Forelimb muscle (tissue), 1 donor: ENCODE results near the gene CHP1. TPM values are rescaled to one million over a fixed set of nuclear protein-coding genes. Genes with fewer than 3 reads are reported as not detected.
A peak's percentile ranks its signal among the peaks of the same experiment; 100 is the strongest.
"Not testable (repeated sequence)": the region's sequence is repeated elsewhere in the genome, so short reads cannot be mapped to it uniquely, and the experiment has no call there.

ENCODE experiments used
- DNase-seq: peaks from one replicate; pipeline ENCODE4 v3.0.0-alpha.2; 2013; ENCODE audit warnings: low read depth
- polyA plus RNA-seq: library from polyadenylated mRNA; unstranded; fragments of 120-200 nt; gene quantifications from one replicate; pipeline ENCODE4 v1.2.1, GENCODE V29; 2013; ENCODE audit not compliant: insufficient read length

CHP1 gene
- 58.8 TPM for polyA plus RNA-seq

DNA sequence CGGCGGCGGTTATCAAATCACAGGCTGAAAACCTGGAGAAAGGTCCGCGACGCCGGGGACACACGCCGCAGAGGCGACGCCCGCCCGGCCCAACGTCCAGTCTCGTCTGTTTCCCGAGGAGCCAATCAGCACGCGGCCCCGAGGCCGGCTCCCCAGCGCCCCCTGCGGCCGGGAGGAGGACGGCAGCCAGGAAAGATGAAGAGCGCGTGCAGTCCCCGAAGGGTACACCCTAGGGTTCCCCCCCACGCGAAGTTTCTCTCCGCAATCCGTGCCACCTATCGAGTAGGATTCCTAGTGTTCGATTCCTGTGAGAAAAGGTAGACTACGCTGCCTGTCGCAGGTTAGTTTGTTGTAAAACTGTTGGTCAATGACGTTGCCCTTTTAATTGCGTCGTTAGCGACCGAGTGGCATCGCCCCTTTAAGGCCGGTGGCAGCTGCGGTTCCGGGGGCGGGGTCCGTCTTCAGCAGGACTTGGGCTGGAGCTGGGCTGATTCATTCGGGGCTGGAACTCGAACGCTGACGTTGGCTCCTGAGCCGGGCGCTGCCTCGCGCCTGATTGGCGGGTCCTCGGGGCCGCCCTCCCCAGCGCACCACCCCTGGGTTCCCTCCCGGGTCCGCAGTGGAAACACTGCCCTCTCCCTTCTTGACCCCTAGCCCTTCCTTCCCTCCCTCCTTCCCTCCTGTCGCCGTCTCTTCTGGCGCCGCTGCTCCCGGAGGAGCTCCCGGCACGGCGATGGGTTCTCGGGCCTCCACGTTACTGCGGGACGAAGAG, at the start of gene CHP1, which contains the start of gene EXD1:
Gene CHP1 (plus strand): TSS at position 619 of the 772 bp plus-strand sequence. CDS start 115 bp downstream, at position 734.
Gene EXD1 (minus strand): TSS at position 108 of the 772 bp plus-strand sequence. CDS start 4,182 bp downstream, outside the sequence.
- peak; percentile 93 for DNase-seq

DNA sequence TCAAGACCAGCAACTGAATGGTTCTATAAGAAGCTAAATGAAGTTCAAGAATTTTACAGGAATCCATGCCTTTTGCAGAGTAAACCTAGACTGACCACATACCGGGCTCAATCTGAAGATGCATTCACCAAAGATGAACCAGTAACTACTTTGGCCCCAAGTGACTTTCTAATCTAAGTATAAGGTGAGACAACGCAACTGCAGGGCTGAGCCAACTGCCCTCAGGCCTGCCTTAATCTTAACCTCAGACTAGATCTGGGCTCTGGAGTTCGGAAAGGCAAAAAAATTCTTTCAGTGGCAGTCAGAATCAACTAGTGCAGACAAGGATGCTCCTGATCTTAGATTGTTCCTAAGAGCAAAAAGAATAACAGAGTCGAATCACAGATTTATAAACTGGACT, 48.8 kb upstream of the CHP1 start:
- no peak for DNase-seq

DNA sequence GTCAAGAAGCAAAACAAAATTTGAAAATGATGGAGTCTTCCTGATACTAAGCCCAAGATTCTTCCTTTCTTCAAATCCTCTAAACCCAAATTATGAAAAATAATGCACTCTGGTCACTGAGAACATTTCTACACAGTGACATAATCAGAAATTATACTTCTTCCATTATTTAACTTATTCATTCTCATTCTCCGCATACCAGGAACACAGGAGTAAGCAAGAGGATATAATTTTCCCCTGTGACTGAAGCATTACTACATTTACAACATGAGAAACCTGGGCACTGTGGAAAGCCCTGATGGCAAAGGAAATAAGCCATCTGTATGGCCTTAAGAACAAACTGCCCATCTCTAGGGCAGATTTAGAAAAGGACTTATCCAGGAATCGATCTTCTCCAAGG, 47.5 kb upstream of the CHP1 start:
- no peak for DNase-seq

DNA sequence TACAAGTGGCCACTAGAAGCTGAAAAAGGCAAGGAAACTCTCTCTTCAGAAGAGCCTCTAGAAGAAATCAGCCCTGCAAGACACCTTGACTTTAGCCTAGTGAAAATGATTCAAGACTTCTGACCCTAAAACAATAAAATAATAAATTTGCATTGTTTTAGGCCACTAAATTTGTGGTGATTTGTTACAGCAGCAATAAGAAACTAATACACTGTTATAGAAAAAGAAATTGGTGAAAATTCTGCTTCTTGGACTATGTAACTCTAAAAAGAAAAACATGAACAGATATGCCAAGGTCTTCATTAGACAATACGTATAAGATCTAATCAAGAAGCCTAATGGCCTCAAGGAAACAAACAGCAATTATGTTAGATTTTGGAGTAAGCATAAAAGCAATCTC, 36.6 kb upstream of the CHP1 start:
- no peak for DNase-seq

DNA sequence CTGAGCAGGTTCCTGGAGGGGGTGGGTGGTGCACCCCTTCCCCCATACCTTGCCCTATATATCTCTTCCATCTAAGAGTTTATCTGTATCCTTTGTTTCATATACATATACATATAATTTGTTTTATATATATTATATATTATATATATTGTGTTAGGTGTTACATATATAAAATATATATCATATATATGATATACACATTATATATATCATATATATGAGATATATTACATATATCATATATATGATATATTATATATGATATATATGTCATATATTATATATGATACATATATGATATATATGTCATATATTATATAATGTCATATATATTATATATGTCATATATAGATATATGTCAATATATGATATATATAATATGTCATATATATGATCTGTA, 31.6 kb upstream of the CHP1 start:
- no peak for DNase-seq

DNA sequence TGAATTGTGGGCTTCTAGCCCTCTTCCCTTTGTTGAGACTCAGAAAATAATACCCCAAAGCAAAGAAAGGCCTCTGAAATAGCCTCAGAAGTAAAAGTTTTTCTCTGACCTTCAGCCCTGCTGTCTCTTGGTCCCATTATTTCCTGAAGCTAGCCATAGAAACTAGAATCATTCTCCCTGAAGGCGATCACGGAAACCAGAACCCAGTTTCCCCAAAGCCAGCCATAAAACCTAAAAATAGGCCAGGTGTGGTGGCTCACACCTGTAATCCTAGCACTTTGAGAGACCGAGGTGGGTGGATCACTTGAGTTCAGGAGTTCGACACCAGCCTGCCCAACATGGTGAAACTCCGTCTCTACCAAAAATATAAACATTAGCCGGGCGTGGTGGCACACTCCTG, 27.7 kb upstream of the CHP1 start:
- no peak for DNase-seq

DNA sequence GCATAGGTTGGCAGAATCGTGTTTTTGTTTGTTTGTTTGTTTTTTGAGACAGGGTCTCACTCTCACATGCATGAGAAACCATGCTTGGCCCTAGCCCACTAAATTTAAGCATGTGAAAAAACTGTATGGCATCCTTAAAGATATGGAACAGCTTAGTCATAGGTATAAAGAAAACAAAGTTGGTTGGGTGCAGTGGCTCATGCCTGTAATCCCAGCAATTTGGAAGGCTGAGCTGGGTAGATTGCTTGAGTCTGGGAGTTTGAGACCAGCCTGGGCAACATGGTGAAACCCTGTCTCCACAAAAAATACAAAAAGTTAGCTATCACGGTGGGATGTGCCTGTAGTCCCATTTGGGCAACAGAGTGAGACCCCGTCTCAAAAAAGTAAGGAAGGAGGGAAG, 25.8 kb upstream of the CHP1 start:
- no peak for DNase-seq

DNA sequence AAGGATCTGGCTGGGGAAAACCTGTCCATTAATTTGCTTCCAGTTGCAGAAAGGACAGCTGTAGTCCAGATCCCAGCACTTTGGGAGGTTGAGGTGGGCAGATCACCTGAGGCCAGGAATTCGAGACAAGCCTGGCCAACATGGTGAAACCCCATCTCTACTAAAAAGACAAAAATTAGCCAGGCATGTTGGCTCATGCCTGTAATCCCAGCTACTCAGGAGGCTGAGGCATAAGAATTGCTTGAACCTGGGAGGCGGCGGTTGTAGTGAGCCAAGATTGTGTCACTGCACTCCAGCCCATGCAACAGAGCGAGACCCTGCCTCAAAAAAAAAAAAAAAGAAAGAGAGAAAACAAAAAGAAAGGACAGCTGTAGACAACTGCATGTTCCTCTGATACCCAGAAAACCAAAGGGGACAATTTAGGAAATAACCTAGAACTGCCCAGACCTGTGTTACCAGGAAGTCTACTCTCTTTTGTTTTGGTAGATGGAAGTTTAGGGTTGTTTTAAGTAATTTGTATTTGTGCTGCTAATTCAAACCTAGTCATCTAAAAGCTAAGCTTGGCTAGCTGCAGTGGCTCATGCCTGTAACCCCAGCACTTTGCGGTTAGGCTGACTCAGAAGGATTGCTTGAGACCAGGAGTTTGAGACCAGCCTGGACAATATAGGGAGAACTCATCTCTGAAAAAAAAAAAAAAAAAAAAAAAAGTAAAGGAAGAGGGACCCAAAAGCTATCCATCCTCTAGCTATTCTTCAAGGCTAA, 23.2 kb upstream of the CHP1 start:
- no peak for DNase-seq

DNA sequence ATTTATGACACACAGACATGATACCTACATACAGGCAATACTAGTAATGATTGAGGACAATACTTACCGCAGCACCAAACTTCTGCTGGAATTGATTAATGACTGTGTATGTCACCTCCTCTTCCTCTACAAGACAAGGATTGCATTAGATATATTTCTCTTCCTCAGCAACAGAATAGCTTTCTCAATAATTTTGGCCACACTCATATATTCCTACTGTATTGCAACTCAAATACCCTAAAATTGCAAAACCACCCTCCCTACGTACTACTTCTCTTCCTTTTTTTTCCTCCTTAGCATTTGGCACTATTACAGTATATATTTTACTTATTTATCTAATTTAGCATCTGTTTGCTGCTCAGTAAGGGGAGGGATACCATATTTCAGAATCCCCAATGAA, 15.4 kb upstream of the CHP1 start:
- no peak for DNase-seq

DNA sequence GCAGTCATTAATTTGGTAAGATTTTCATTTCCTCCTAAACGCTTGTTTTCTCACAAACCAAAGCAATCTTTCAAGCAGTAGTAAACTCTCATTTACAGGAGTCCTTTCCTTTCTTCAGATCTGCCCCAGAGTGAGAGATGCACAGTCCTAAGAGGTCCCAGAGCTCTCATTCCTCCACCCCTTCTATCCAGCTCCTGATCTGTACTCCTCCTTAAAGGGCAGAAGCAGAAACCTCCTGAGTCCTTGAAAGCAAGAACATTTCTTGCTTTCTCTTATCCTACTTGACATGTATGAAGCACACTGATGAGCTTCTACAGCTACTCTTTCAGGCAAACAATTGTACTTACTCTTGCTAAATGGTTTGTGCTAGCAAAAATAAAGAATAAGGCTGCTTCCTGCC, 12.2 kb upstream of the CHP1 start:
- no peak for DNase-seq

DNA sequence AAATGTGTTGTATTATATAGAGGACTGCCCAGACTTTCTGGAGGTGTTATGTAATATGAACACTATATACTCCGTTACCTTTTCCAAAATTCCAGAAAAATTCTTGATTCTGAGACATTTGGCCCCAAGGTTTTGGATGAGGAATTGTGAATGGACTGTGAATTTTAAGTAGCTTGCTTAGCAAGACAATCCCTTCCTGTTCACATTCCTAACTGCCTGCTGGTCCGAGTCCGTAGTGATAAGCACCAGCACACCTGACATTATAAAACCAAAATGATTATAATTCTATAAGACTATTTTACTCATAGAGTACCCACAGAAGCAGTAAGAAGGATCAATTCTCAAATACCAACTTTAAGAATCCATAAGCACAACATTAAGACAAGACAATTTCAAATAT, 11.7 kb upstream of the CHP1 start:
- no peak for DNase-seq

DNA sequence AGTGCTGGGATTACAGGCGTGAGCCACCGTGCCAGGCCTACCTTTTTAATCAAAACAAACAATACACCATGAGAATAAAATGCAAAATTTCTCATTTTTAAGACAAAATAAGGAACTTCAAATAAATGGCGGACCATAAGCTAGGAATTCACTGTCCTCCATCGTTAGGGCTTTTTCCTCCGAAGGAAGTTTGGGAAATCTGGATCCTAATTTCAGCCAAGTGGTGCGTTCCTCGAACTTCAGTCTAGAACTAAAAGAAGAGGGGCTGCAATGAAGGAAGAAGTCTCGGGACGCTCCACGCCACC, 771 bp upstream of the CHP1 start:
- no peak for DNase-seq

DNA sequence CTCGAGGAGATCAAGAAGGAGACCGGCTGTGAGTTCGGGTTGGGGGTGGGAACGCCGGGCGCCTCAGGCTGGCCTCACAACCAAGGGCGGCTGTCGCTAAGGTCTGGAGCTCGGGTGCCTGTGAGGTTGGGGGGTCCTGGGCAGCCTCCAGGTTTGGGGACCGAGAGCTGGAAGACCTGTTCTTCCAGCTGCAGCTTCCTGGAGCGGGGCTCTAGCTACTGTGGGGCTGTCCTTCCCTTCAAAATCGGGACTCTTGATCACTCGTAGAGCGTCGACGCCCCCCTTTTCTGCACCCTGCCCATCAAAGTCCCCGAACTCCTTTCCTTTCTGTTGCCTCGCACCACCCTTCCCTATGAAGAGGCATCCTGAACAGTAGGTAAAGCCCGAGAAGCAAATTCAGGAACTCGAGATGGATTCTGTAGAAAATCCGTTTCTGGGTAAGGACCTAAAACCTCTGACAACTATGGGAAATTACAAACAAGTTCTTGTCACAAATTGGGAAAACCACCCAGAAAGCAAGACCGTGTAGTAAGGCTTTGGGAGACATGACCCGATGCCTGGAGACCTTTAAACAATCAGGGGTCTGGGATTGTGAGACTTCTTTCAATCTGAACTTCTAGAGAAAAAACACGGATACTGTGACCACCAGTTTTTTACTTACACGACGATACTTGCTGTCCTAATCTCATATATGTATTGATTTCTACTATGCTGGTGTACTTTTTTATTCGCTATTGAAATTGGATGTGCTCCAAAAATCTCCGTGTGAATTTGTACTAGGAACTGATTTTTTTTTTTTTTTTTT, 556 bp downstream of the CHP1 start:
- peak; percentile 17 for DNase-seq

DNA sequence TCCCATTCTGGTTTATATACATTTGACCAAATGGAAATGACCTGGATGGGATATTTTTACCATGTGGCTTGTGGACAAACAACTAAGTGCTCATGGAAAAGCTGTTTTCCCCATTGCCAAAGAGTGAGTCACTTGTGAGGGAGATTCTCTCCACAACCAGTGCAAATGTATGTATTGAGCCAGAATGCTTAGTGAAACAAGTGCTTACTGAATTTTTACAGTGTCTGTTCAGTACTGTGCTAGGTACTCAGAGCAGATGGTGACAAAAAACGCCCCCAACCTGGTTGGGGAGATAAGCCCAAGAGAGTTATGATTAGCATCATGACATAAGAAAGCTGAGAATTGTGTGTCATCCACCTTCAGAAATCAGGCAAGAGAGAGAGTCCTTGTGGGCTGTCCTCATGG, 2.3 kb downstream of the CHP1 start:
- DNase-seq = peak; percentile 11

DNA sequence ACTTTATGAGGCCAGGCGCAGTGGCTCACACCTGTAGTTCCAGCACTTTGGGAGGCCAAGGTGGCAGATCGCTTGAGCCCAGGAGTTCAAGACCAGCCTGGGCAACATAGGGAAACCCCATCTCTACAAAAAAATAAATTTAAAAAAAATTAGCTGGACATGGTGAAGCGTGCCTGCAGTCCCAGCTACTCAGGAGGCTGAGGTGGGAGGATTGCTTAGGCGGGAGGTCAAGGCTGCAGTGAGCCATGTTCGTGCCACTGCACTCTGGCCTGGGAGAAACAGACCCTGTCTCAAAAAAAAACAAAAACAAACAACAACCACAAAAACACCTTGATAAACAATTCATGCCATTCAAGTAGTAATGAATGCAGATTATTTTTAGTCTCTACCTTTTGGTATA, 4.2 kb downstream of the CHP1 start:
- not testable (repeated sequence) for DNase-seq

DNA sequence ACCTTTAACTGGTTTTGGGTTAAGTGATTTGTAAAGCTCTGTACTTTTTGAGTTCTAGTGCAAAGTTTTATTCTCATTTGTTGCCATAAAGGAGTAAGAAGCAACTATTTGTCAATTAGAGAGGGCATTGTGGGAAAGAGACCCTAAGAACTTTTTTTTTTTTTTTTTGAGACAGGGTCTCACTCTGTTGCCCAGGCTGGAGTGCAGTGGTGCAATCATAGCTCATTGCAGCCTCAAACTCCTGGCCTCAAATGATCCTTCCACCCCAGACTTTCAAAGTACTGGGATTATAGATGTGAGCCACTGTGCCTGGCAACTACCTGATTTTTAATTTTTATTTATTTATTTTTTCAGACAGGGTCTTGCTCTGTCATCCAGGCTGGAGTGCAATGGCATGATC, 4.9 kb downstream of the CHP1 start:
- no peak for DNase-seq

DNA sequence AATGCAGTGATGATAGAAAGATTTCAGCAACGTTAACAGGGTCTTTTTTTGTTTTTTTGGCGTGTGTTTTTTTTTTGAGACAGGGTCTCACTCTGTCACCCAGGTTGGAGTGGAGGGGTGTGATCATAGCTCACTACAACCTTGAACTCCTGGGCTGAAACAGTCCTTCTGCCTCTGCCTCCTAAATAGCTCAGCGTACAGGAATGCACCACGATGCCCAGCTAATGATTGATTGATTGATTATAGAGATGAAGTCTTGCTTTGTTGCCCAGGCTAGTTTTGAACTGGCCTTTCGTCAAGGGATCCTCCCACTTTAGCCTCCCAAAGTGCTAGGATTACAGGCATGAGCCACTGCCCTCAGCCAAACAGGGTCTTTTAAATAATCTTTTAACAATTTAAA, 7.0 kb downstream of the CHP1 start:
- no peak for DNase-seq

DNA sequence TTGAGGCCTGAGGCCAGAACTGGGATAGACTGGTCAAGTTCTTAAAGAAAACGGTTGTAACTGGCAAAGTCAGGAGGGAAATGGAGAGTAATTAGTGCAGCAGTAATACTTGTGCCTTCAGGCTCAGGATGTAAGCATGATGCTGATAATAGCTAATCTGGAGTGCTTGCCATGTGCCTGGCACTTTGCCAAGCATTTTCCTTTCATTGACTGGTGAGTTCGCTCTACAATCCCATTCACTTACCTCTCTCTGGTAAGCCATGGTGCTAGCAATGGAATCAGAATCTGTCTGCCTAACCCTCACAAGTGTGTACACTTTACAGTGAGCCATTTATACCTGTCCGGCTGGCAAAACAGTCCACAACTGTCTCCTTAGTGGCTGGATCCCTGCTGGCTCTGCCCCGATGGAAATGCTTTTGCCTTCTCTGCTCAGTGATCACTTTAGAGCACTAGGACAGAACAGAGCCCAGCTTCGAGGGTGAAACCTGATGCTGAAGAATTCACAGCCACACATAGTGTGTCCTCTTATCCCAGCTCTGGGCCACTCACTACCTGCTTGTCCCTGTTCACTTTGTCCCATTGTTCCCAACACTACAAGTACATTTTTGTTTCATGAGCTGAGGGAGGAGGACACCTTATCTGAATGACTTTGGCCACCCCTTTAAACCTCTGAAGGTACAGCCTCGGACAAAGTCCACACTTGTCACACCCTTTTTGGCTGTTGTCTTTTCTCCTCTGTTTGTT, 10.3 kb downstream of the CHP1 start:
- DNase-seq = no peak

DNA sequence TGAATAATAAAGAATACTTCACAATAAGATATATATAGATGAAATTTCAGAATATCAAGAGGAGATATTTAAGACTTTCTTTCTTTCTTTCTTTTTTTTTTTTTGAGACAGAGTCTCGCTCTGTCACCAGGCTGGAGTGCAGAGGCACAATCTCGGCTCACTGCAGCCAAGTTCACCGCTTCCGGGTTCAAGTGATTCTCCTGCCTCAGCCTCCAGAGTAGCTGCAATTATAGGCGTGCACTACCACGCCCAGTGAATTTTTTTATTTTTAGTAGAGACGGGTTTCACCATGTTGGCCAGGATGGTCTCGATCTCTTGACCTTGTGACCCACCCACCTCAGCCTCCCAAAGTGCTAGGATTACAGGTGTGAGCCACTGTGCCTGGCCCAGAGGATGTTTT, 19.7 kb downstream of the CHP1 start:
- not testable (repeated sequence) for DNase-seq

DNA sequence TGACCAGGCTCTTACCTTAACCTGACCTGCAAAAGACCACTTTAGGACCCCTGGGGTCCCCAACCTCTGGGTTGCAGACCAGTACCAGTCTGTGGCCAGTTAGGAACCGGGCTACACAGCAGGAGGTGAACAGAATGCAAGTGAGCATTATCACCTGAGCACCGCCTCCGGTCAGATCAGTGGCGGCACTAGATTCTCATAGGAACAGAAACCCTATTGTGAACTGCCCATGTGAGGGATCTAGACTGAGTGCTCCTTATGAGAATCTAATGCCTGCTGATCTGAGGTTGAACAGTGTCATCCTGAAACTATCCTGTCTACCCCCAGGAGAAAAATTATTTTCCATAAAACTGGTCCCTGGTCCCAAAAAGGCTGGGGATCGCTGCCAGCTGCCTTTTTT, 20.3 kb downstream of the CHP1 start:
- no peak for DNase-seq

DNA sequence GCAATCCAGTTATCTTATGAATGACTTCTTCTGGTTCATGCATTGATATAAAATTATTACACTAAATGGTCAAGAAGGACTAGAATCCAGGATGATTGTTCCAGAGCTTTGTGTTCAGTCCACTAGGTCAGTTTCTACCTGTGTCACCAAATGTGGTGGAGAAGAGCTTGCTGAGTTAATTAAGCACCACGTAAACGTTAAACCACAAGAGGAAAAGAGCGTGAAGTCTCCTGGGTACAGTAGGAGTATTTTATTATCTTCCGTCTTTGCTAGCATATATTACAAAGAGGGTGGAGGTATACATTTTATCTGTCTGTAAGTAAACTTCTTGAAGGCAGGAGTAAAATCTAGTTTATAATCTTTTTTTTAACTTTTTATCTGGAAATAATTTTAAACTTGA, 23.5 kb downstream of the CHP1 start:
- no peak for DNase-seq

DNA sequence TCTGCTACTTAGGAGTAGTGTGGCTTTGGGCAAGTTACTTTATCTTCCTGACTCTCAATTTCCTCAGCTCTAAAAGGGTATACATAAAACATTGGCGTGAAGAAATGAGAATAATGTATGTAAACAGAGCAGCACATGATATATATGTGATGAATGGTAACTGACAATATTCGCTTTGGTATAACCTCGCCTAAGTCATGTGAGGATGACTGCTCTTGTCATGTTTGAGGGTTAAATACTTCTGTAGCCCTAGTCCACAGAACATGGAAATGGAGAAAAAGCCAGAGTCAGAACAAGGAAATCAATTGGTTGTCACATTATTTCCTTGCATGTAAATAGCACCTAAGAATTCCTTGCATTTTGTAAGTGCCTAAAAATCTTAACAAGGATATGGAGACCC, 25.0 kb downstream of the CHP1 start:
- no peak for DNase-seq
